GM12878 (cell line): Measurements from ENCODE around the gene MAGT1.
"Not testable (repeated sequence)": the region's sequence is repeated elsewhere in the genome, so short reads cannot be mapped to it uniquely, and the experiment has no call there.

Experiments used
- CHD1 ChIP-seq: IDR thresholded peaks from 2 replicates; pipeline ENCODE4 v1.6.1; 2012; ENCODE audit warnings: low read depth, low read length, improper control_type of control experiment
- EP300 ChIP-seq, 2 experiments: fragments of 150-350 bp in 1 of 2; IDR thresholded peaks; 2 replicates each; pipeline ENCODE4 v1.6.1; 2011 to 2012; ENCODE audit warnings: low read depth in 2 of 2, low read length in 2 of 2, borderline replicate concordance in 1 of 2, improper control_type of control experiment in 1 of 2, inconsistent platforms in 1 of 2; ENCODE audit not compliant: control insufficient read depth in 1 of 2
- POLR2AphosphoS5 ChIP-seq: IDR thresholded peaks from 2 replicates; pipeline ENCODE4 v1.6.1; 2011; ENCODE audit warnings: mild to moderate bottlenecking, low read length, inconsistent platforms
- YBX1 ChIP-seq: fragments of 450-650 bp; IDR thresholded peaks from 2 replicates; pipeline ENCODE4 v1.6.1; 2016; ENCODE audit warnings: antibody characterized with exemption

DNA sequence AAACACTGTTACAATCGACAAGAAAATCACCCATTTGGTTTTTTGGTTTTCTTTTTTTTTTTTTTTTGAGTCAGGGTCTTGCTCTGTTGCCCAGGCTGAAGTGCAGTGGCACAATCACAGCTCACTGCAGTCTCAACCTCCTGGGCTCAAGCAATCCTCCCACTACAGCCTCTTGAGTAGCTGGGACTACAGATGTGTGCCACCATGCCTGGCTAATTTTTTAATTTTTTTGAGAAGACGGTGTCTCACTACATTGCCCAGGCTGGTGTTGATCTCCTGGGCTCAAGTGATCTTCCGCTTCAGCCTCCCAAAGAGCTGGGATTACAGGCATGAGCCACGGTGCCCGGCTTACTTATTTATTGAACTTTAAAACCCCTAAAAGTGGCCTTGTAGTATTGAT lies 63.7 kb downstream of the MAGT1 start:
- TF ChIP-seq EP300 (IDR thresholded peaks at IDR 0.05; ENCODE audit: borderline replicate concordance in 1 of 2, control insufficient read depth in 1 of 2, low read depth in 2 of 2, low read length in 2 of 2); YBX1; CHD1; POLR2AphosphoS5: not testable (repeated sequence)
